Astrocyte of the cerebellum (primary cell): Measurements from ENCODE around the gene ISLR.

Experiments used
- DNase-seq: peaks from one replicate; pipeline ENCODE4 v3.0.0-alpha.2; 2011; ENCODE audit warnings: low read depth
- H3K4me3 ChIP-seq: 2 replicates; pipeline ENCODE4 v1.5.1; 2011; ENCODE audit warnings: mild to moderate bottlenecking, low read depth, low read length, moderate library complexity
- CTCF ChIP-seq: IDR thresholded peaks from 2 replicates; pipeline ENCODE4 v1.5.1; 2012; ENCODE audit warnings: low read length, low read depth, moderate library complexity, mild to moderate bottlenecking; ENCODE audit errors: missing control alignments
- in situ Hi-C: cut with HindIII; loops from 2 replicates; pipeline ENCODE4 v1.10.0; 2017; ENCODE audit warnings: low sequenced_read_pairs

ISLR gene

GRCh38 chr15:74217907-74218885, 44.7 kb downstream of the ISLR start:
- TF ChIP-seq CTCF = no peak
- DNase-seq = no peak
- in situ Hi-C loops = no loop called here
- H3K4me3 ChIP-seq = no peak overlapping the region

GRCh38 chr15:74220475-74221248, 47.2 kb downstream of the ISLR start:
- H3K4me3 ChIP-seq = no peak overlapping the region
- DNase-seq = no peak
- no peak for TF ChIP-seq CTCF
- in situ Hi-C loops = no loop called here

- in situ Hi-C loops = no loop called here
- no peak for TF ChIP-seq CTCF
- H3K4me3 ChIP-seq = no peak overlapping the region
- DNase-seq = no peak
Measured at GRCh38 chr15:74221399-74222239, 48.1 kb downstream of the ISLR start.

GRCh38 chr15:74222240-74223119, 49.0 kb downstream of the ISLR start:
- no peak for TF ChIP-seq CTCF
- DNase-seq = no peak
- in situ Hi-C loops = no loop called here
- no peak overlapping the region for H3K4me3 ChIP-seq

- H3K4me3 ChIP-seq = no peak overlapping the region
- no peak for TF ChIP-seq CTCF
- in situ Hi-C loops = no loop called here
- no peak for DNase-seq
Measured at GRCh38 chr15:74225928-74226327, 52.4 kb downstream of the ISLR start.
